B cell (primary cell): ENCODE data around the gene HNRNPF. TPM values are rescaled to one million over a fixed set of nuclear protein-coding genes. Genes with fewer than 3 reads are reported as not detected.

Experiments
- ATAC-seq: fragments of 200-7000 bp; cut with Tn5 transposase; one replicate; pipeline ENCODE4 v1.10.0; 2021; ENCODE audit warnings: low read depth, mild to moderate bottlenecking, moderate number of reproducible peaks, moderate library complexity
- CTCF ChIA-PET: fragments of 350-600 bp; sonication (Branson Sonifier 250); formaldehyde crosslinking; loops from one replicate; lab custom pipeline; 2021; ENCODE audit warnings: antibody characterized with exemption, inconsistent platforms; lab: Charles Lee
- POLR2A ChIA-PET: fragments of 350-600 bp; sonication (Branson Sonifier 250); formaldehyde crosslinking; loops from one replicate; lab custom pipeline; 2021; ENCODE audit warnings: antibody characterized with exemption; lab: Charles Lee
- DNase-seq: peaks from one replicate; pipeline ENCODE4 v3.0.0; 2013
- H2AFZ ChIP-seq: 2 replicates; pipeline ENCODE4 v1.6.1; 2012; ENCODE audit warnings: mild to moderate bottlenecking, low read depth, low read length; ENCODE audit not compliant: insufficient read depth, poor library complexity, severe bottlenecking
- H3K27ac ChIP-seq, 2 donors: 1 replicate in 1 of 2; 2 replicates in 1 of 2; pipeline ENCODE4 v1.5.1; 2012 to 2013; ENCODE audit warnings: low read length in 2 of 2, mild to moderate bottlenecking in 2 of 2, moderate library complexity in 1 of 2
- H3K27me3 ChIP-seq, 4 experiments: fragments of 200-600 bp in 1 of 4; sonication (generic) in 1 of 4; replicated peaks in 1 of 4; 1 replicate in 2 of 4; 2 replicates in 2 of 4; pipeline versions ENCODE4 v1.6.1 to v1.7.0; 2013 to 2016; ENCODE audit warnings: low read length in 3 of 4, mild to moderate bottlenecking in 2 of 4, mixed read lengths in 1 of 4, moderate library complexity in 1 of 4; ENCODE audit not compliant: insufficient read depth in 4 of 4, control insufficient read depth in 3 of 4; ENCODE audit errors: control extremely low read depth in 1 of 4
- H3K36me3 ChIP-seq, 2 experiments: replicated peaks in 1 of 2; 1 replicate in 1 of 2; 2 replicates in 1 of 2; pipeline versions ENCODE4 v1.6.1 to v1.7.1; 2013; ENCODE audit warnings: low read length in 1 of 2; ENCODE audit not compliant: insufficient read depth in 2 of 2, control insufficient read depth in 1 of 2; ENCODE audit errors: control extremely low read depth in 1 of 2, extremely low read depth in 1 of 2
- H3K4me1 ChIP-seq, 2 donors: fragments of 200-600 bp in 1 of 2; sonication (generic) in 1 of 2; 1 replicate in 1 of 2; 2 replicates in 1 of 2; pipeline versions ENCODE4 v1.5.1 to v1.6.1; 2013 to 2017; ENCODE audit warnings: low read length in 2 of 2; ENCODE audit not compliant: control insufficient read depth in 2 of 2, insufficient read depth in 2 of 2
- H3K4me2 ChIP-seq: replicated peaks from 2 replicates; pipeline ENCODE3; 2012; ENCODE audit warnings: mild to moderate bottlenecking, low read depth, low read length; ENCODE audit not compliant: poor library complexity, severe bottlenecking
- H3K4me3 ChIP-seq, 5 experiments: fragments of 200-600 bp in 1 of 5; sonication (generic) in 1 of 5; 1 replicate in 3 of 5; 2 replicates in 2 of 5; pipeline versions ENCODE4 v1.5.1 to v1.7.0; 2011 to 2016; ENCODE audit warnings: low read length in 4 of 5, mild to moderate bottlenecking in 4 of 5, low read depth in 2 of 5, control low read depth in 1 of 5, moderate library complexity in 1 of 5; ENCODE audit not compliant: insufficient read depth in 1 of 5; ENCODE audit errors: control extremely low read depth in 1 of 5, extremely low read depth in 1 of 5
- H3K79me2 ChIP-seq: fragments of 200-600 bp; sonication (generic); one replicate; pipeline ENCODE4 v1.6.0; 2016; ENCODE audit warnings: low read length; ENCODE audit not compliant: control insufficient read depth, insufficient read depth
- H3K9ac ChIP-seq: fragments of 200-600 bp; sonication (generic); 2 replicates; pipeline ENCODE4 v1.6.1; 2017; ENCODE audit warnings: mild to moderate bottlenecking, low read length, moderate library complexity
- H3K9me3 ChIP-seq, 3 donors: one replicate each; pipeline versions ENCODE4 v1.6.1 to v1.7.1; 2013; ENCODE audit warnings: low read length in 2 of 3; ENCODE audit not compliant: control insufficient read depth in 2 of 3, insufficient read depth in 1 of 3; ENCODE audit errors: control extremely low read depth in 1 of 3
- H4K20me1 ChIP-seq: 2 replicates; pipeline ENCODE4 v1.6.0; 2012; ENCODE audit warnings: mild to moderate bottlenecking, low read length; ENCODE audit not compliant: insufficient read depth, control insufficient read depth, poor library complexity, severe bottlenecking
- H3K27ac Mint-ChIP-seq: one replicate; pipeline ENCODE4 v1.8.0; 2021; ENCODE audit warnings: mixed read lengths
- H3K27me3 Mint-ChIP-seq: one replicate; pipeline ENCODE4 v1.8.0; 2021; ENCODE audit warnings: mixed read lengths
- H3K4me1 Mint-ChIP-seq: one replicate; pipeline ENCODE4 v1.8.0; 2021; ENCODE audit warnings: mixed read lengths
- H3K4me3 Mint-ChIP-seq: one replicate; pipeline ENCODE4 v1.8.0; 2021; ENCODE audit warnings: mixed read lengths
- H3K9me3 Mint-ChIP-seq: one replicate; pipeline ENCODE4 v1.8.0; 2022; ENCODE audit warnings: mixed read lengths; ENCODE audit not compliant: insufficient read depth
- EZH2 ChIP-seq: IDR thresholded peaks from 2 replicates; pipeline ENCODE4 v1.6.1; 2012; ENCODE audit warnings: borderline replicate concordance, low read depth, mild to moderate bottlenecking, moderate library complexity, low read length; ENCODE audit not compliant: insufficient read depth, poor library complexity, severe bottlenecking
- WGBS: methylation state at CpG from one replicate; pipeline ENCODE4 v1.1.5; 2013; ENCODE audit warnings: missing lambda C conversion rate; ENCODE audit not compliant: insufficient coverage; 5-methylcytosine and 5-hydroxymethylcytosine counted together
- intact Hi-C: fragments of 100-400 bp; cut with micrococcal nuclease; formaldehyde crosslinking; loops from one replicate; pipeline ENCODE4 v1.10.0; 2022
- polyA plus RNA-seq: library from polyadenylated mRNA; depleted of rRNA; stranded (reverse); fragments of >200 nt; gene quantifications from 2 replicates; pipeline ENCODE4 v1.2.3, GENCODE V29; 2012
- total RNA-seq, 2 donors: library from RNA; stranded (reverse); fragments of 120-200 nt in 1 of 2; gene quantifications; 1 replicate in 1 of 2; 2 replicates in 1 of 2; pipeline versions ENCODE4 v1.2.3 to v1.2.4, GENCODE V29; 2013 to 2022
- TF ChIP-seq, protein P1 (sequence below): fragments of 200-600 bp; IDR thresholded peaks from one replicate; pipeline ENCODE4 v1.8.0; 2022; ENCODE audit warnings: antibody characterized with exemption, mild to moderate bottlenecking

The HNRNPF gene
- total and polyA plus RNA-seq, 2 donors (not counting 1 experiment from before 2014, with no cell fraction given): 76.7 to 161 TPM

DNA sequence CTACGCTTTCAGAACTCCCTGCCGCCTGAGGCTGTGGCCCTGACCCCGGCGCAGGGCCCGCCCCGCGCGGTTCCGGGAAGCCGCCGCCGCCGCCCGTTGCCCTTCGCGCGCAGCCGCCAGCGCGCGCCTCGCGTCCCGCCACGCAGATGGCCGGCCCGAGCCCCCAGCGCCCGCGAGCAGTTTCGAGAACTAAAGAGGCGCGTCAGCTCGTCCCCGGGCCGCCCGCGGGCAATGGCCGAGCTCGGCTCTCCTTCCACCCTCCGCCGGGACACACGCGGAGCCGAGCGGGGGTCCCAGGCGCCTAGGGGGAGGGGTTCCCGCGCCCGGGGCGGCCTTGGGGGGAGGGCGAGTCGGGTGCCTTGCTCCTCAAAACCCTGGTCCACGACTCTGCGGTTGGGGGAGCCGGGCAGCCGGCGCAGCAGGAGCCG lies 1.8 kb downstream of the HNRNPF start:
- peak overlapping the region; percentile 99 for H3K9ac ChIP-seq
- peaks cover 56% of the 10 kb centered on the region for H4K20me1 ChIP-seq
- H3K27me3 ChIP-seq: no peaks in the 10 kb centered on the region
- WGBS: under 1% methylated on average over 56 of the region's 59 CpGs
- POLR2A ChIA-PET: interaction anchor here (0.6 to 1.8 kb wide), 8 partner anchors 11 to 45 kb away, joined by 3 to 21 read pairs (median 8); partner anchors contain the start of gene ZNF487
- H3K36me3 ChIP-seq: peaks cover 0 to 7% of the 10 kb centered on the region in 2 experiments
- no peaks in the 10 kb centered on the region for H3K27me3 Mint-ChIP-seq
- H3K4me3 ChIP-seq: peak overlapping the region; percentile 78 to 92 (median 83)
- H3K9me3 ChIP-seq: no peaks in the 10 kb centered on the region
- peak overlapping the region; percentile 98 for H3K27ac Mint-ChIP-seq
- no peak for TF ChIP-seq EZH2
- TF ChIP-seq, protein P1, sequence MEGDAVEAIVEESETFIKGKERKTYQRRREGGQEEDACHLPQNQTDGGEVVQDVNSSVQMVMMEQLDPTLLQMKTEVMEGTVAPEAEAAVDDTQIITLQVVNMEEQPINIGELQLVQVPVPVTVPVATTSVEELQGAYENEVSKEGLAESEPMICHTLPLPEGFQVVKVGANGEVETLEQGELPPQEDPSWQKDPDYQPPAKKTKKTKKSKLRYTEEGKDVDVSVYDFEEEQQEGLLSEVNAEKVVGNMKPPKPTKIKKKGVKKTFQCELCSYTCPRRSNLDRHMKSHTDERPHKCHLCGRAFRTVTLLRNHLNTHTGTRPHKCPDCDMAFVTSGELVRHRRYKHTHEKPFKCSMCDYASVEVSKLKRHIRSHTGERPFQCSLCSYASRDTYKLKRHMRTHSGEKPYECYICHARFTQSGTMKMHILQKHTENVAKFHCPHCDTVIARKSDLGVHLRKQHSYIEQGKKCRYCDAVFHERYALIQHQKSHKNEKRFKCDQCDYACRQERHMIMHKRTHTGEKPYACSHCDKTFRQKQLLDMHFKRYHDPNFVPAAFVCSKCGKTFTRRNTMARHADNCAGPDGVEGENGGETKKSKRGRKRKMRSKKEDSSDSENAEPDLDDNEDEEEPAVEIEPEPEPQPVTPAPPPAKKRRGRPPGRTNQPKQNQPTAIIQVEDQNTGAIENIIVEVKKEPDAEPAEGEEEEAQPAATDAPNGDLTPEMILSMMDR: no peak
- ATAC-seq (peak; percentile 8), DNase-seq (peak; percentile 77)
- H3K4me1 ChIP-seq: peaks cover 44 to 59% of the 10 kb centered on the region in 2 donors
- H3K4me1 Mint-ChIP-seq: peaks cover 43% of the 10 kb centered on the region
- CTCF ChIA-PET: interaction anchor here (1.0 to 1.8 kb wide), 9 partner anchors 9 to 59 kb away, joined by 3 to 10 read pairs (median 4); partner anchors contain the start of gene ZNF487
- no peaks in the 10 kb centered on the region for H3K9me3 Mint-ChIP-seq
- H3K79me2 ChIP-seq: peaks cover 71% of the 10 kb centered on the region
- intact Hi-C loops: loop anchor here (1.0 to 5.0 kb wide), 5 partner anchors 10 to 855 kb away; partner anchors contain the start of genes CSGALNACT2, ZNF32 and ZNF33B
- peak overlapping the region; percentile 98 for H3K4me3 Mint-ChIP-seq
- H3K27ac ChIP-seq: peak overlapping the region; percentile 100
- peak overlapping the region; percentile 32 for H2AFZ ChIP-seq
- H3K4me2 ChIP-seq: peak overlapping the region; percentile 100

DNA sequence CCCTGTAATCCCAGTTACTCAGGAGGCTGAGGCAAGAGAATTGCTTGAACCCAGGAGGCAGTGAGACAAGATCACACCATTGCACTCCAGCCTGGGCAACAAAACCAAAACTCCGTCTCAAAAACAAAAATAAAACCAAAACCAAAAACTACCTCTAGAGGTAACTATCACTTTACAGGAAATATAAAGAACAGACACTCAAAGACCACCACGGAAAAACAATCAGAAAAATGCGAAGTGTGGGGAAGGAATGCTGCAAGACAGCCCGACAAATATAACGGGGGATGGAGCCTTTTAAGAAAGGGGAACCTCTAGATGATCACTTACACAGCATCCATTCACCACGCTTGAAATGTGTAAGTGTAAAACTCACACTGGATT lies 4.3 kb downstream of the HNRNPF start:
- peak overlapping the region in 4 of 5 experiments; percentile 2 to 25 (median 12) for H3K4me3 ChIP-seq
- no peak for TF ChIP-seq EZH2
- TF ChIP-seq, protein P1: no peak
- H3K9me3 ChIP-seq: no peaks in the 10 kb centered on the region
- H3K9me3 Mint-ChIP-seq: no peaks in the 10 kb centered on the region
- ChIA-PET CTCF (no interaction called here), POLR2A (interaction anchor here (0.7 kb wide), 3 partner anchors 22 to 218 kb away, joined by 3 to 7 read pairs (median 3); no protein-coding TSS in a partner anchor)
- H4K20me1 ChIP-seq: peaks cover 77% of the 10 kb centered on the region
- H3K27ac ChIP-seq: peak overlapping the region; percentile 27 to 47
- ATAC-seq (no peak), DNase-seq (peak; percentile 45)
- no peaks in the 10 kb centered on the region for H3K27me3 ChIP-seq
- peak overlapping the region; percentile 90 for H3K4me3 Mint-ChIP-seq
- peak overlapping the region; percentile 100 for H3K4me2 ChIP-seq
- peaks cover 0 to 13% of the 10 kb centered on the region in 2 experiments for H3K36me3 ChIP-seq
- peak overlapping the region; percentile 25 for H3K9ac ChIP-seq
- H3K4me1 Mint-ChIP-seq: peaks cover 62% of the 10 kb centered on the region
- intact Hi-C loops: loop anchor here (2.0 to 5.0 kb wide), 5 partner anchors 14 to 852 kb away; partner anchors contain the start of genes CSGALNACT2, ZNF32 and ZNF33B
- H3K27ac Mint-ChIP-seq: peak overlapping the region; percentile 83
- no CpG with 5 or more reads among the region's 6 CpGs for WGBS
- peaks cover 92% of the 10 kb centered on the region for H3K79me2 ChIP-seq
- no peak overlapping the region for H2AFZ ChIP-seq
- H3K4me1 ChIP-seq: peaks cover 62 to 73% of the 10 kb centered on the region in 2 donors
- H3K27me3 Mint-ChIP-seq: no peaks in the 10 kb centered on the region
